ENCODE data around the gene LAMP5.

DNA sequence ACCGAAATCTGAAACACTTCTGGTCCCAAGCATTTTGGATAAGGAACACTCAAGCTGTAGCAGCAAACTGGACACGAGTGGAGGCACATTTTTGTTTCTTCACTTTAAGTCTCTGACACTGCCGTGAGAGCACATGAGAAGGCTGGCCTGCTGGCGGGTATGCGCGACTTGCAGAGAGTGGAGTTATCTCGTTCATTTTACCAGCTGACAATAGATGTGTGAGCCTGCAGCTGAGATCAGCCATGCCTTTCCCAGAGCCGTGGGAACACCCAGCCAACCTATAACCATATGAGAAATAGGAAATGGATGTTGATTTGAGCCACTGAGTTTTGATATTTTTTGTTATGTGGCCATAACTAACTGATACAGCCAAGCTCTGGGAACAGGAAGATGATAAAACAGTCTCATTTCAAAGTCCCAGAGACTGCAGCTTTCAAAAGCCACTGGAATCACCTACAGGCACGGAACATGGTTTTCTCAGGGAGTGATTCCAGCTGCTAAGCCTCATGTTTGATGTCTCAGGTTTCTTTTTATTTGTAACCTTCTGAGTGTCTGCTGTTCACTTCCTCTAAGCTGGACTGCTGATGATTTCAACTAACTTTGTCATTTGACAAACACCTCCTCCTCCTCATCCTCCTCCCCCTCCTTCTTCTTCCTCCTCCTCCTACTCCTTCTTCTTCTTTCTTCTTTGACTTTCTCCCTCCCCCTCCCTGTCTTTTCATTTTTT, 28.6 kb upstream of the LAMP5 start:
- TF ChIP-seq, protein P1, sequence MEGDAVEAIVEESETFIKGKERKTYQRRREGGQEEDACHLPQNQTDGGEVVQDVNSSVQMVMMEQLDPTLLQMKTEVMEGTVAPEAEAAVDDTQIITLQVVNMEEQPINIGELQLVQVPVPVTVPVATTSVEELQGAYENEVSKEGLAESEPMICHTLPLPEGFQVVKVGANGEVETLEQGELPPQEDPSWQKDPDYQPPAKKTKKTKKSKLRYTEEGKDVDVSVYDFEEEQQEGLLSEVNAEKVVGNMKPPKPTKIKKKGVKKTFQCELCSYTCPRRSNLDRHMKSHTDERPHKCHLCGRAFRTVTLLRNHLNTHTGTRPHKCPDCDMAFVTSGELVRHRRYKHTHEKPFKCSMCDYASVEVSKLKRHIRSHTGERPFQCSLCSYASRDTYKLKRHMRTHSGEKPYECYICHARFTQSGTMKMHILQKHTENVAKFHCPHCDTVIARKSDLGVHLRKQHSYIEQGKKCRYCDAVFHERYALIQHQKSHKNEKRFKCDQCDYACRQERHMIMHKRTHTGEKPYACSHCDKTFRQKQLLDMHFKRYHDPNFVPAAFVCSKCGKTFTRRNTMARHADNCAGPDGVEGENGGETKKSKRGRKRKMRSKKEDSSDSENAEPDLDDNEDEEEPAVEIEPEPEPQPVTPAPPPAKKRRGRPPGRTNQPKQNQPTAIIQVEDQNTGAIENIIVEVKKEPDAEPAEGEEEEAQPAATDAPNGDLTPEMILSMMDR (IDR thresholded peaks at IDR 0.05) = no peak
- no peak for TF ChIP-seq POLR2A (IDR thresholded peaks at IDR 0.05)
